Fibroblast of skin of scalp (primary cell): ENCODE data around the gene CCDC80.

ENCODE experiments used
- DNase-seq: peaks from one replicate; pipeline ENCODE4 v3.0.0-alpha.2; 2013

Gene CCDC80

GRCh38 chr3:112633191-112633590, 7.8 kb downstream of the CCDC80 start:
- no peak for DNase-seq

- DNase-seq: no peak
Observed at GRCh38 chr3:112632596-112632995, 8.3 kb downstream of the CCDC80 start.

DNA sequence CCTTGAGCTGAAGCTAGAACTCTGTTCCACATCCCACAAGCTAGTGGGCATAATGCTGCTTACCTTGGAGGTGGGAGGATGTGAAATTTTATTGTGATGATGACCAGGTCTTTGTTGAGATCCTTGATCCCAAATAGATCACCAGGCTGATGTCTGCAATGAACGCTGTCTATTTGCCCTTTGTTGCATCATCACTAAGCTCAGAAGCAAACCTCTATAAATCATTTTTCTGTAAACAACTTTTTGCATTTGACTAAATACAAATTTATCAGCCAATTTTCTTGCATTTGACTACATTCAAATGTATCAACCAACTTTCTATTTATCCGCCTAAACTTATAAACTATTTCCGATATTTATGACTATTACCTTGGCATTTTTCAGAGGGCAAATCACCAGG, 9.7 kb downstream of the CCDC80 start:
- no peak for DNase-seq

- peak; percentile 69 for DNase-seq
Observed at GRCh38 chr3:112629425-112629824, 11.5 kb downstream of the CCDC80 start.

- DNase-seq: no peak
Observed at GRCh38 chr3:112627919-112628466, 12.9 kb downstream of the CCDC80 start.

- no peak for DNase-seq
Observed at GRCh38 chr3:112627419-112627818, 13.5 kb downstream of the CCDC80 start.

DNA sequence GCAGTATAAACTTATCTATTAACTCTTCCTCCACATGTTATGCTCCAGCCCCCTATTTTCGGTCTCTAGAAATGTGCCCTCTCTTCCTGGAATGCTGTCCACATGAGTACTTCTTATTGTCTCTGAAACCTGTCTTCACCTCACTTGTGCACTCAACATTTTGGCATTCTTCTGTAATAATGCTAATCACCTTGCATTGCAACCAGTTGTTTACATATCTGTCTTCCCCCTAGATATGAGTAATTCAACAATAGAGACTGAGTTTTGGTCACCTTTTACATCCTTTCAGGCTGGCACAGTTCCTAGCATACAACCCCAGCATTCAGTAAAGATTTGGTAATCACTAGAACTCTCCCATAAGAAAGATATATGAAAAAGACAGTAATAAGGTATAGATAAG, 17.2 kb downstream of the CCDC80 start:
- DNase-seq: no peak

GRCh38 chr3:112623213-112623612, 17.7 kb downstream of the CCDC80 start:
- no peak for DNase-seq

DNA sequence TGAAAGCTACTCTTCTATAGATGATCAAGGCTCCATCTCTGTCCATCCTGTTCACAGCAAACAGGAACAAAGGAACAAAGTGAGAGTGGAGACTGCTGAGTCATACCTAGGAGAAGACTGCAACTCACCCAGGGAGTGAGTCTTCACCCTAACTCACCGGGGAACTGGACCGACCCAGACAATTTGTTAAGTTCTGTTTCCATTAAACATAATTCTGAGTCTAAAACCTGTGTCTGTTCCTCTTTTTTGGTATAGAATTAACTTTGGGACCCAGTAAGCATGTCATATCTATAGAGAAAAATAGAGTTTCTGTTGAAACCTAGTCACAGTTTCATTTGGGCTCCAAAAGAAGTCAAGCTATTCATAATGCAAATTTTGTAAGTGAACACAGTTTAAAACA, 21.6 kb downstream of the CCDC80 start:
- DNase-seq: no peak

DNA sequence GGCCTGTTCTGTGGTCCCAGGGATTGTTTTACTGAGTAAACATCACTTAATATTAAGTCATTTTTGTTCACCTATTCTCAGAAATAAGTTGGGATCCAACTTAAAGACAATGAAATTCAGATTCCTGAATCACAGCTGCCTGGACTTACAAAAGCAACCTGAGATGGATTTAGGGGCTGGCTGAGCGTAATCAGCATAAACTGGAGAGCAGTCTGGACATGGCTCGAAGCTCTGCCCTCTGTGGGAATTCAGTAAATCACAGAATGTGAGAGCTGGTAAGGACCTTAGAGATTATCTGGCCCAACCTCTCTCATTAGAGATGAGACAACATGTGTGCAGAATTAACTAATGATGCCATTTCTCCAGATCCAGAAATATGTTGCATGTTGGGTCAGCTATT, 23.7 kb downstream of the CCDC80 start:
- no peak for DNase-seq

- DNase-seq: no peak
Observed at GRCh38 chr3:112615989-112616731, 24.8 kb downstream of the CCDC80 start.

- DNase-seq: no peak
Observed at GRCh38 chr3:112611752-112612515, 29.0 kb downstream of the CCDC80 start.

DNA sequence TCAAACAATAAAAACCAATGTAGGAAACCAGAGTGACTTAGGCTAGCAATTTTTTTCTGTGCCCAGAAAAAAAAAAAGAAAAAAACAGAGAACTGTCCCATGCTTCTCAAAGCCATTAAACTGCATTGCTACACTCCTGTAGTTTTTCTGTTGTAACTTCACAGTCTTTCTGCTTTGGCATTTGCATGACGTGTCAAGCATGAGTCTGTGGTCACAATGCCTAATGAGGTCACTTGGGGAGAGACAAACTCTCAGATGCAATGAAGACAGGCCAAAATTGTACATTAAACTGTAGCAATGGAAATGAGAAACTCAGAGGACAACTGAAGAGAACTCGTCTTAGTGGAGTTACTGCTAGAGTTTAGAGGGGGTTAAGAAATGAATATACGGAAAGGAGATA, 30.8 kb downstream of the CCDC80 start:
- DNase-seq: peak; percentile 61

- DNase-seq: no peak
Observed at GRCh38 chr3:112607863-112608262, 33.1 kb downstream of the CCDC80 start.

GRCh38 chr3:112606098-112606497, 34.8 kb downstream of the CCDC80 start:
- DNase-seq: no peak

DNA sequence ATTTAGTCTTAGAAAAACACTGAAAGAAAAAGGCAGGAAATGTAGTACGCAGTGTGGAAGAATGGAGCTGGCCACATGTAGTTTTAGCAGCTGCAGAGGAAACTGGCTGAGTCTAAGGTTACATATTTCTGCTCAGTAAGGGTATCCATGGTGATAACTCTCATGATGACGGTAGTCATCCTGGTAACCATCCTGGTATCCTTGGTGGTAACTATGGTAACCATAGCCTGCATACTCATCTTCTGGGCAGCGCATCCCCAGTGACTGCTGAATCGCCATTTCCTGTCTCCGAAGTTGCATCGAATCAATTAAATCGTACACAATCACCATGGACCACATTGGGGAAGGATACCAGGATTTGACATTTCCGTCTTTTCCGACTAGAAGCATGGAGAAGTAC, 35.7 kb downstream of the CCDC80 start:
- peak; percentile 95 for DNase-seq

GRCh38 chr3:112604536-112604935, 36.4 kb downstream of the CCDC80 start:
- peak; percentile 96 for DNase-seq

DNA sequence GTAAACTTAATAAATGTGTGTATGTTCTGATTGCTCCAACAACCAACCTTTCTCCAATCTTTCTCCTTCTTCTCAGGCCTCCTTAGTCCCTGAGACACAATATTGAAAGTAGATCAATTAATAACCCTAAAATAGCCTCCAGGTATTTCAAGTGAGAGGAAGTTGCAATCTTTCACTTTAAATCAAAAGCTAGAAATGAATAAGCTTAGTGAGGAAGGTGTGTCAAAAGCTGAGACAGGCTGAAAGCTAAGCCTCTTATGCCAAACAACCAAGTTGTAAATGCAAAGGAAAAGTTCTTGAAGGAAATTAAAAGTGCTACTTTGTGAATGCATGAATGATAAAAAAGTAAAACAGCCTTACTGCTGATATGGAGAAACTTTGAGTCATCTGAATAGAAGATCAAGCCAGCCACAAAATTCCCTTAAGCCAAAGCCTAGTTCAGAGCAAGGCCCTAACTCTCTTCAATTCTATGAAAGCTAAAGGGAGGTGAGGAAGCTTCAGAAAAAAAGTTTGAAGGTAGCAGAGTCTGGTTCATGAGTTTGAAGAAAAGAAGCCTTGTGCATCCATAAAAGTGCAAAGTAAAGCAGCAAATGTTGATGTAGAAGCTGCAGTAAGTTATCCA, 38.6 kb downstream of the CCDC80 start:
- DNase-seq: no peak

GRCh38 chr3:112598731-112599130, 42.2 kb downstream of the CCDC80 start:
- DNase-seq: peak; percentile 50

DNA sequence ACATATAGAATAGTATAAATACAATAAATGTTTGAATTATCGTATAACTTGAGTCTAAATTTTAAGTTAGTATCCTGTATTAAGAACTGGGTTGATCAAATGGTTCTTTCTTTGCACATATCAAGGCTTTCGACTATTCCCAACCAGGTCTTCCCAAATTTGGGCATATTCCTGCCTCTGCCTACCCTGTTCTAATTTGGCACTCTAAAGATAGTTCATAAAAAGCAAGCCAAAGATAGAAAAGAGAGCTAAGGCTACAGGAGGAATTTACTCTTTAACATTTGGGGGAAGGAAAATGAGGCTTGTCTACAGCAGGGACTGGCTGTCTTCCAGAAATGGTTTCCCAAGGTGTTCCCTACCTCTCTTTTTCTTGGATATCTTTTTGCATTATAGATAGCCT, 43.0 kb downstream of the CCDC80 start:
- DNase-seq: no peak

- DNase-seq: no peak
Observed at GRCh38 chr3:112594856-112595255, 46.1 kb downstream of the CCDC80 start.

DNA sequence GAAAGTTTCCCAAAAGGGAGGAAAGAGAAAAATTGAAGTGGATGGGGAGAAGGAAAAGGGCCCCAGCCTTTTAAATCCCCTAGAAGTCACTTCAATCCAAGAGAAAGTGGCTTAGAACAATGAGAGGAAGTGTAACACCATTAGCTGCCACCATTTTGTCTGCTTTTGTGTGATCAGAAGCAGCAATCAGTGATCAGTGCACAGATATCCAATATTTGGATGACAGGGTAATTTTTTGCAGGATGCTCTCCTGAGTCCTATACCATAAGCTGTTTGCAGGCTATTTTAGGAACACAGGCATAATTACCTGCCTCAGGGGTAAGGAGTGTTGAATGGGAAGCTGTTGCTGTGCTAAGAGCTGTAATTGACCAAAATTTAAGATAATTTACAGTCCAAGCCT, 47.7 kb downstream of the CCDC80 start:
- DNase-seq: no peak

DNA sequence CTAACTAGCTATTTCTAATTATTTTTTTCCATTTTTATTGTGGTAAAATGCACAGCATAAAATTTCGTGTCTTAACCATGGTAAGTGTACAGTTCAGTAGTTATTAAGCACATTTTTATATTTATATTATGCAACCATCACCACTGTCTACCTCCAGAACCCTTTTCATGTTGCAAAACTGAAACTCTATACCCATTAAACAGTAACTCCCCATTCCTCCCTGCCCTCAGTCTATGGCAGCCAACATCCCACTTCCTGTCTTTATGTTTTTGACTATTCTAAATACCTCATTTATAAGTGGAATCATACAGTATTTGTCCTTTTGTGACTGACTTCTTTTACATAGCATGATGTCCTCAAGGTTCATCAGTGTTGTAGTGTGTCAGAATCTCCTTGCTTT, 53.6 kb downstream of the CCDC80 start:
- no peak for DNase-seq
